ENCODE results near the gene XXYLT1.

XXYLT1 gene

DNA sequence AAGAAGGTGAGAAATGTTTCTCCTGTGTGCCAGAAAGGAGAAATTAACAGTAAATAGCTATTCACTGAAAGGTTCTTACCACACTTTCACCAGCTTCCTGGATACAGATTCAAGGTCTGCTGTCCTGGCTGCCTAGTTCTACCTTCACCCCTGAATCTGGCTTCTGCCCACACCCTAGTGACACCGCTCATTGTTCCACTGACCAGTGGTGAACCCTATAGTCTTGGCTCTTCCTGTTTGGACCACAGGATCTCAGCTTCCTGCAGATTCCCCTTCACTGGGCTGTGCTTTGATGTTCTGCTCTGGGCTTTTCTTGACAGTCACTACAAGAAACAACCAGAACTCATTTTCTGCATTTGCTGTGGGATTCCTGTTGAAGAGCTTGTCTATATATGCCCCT lies 250.0 kb downstream of the XXYLT1 start:
- no peaks in the 10 kb centered on the region for H3K4me1 Mint-ChIP-seq
- no peaks in the 10 kb centered on the region for H3K9me3 Mint-ChIP-seq

GRCh38 chr3:195020185-195020584 lies 250.8 kb downstream of the XXYLT1 start:
- H3K27ac Mint-ChIP-seq = no peak overlapping the region
- H3K4me1 Mint-ChIP-seq = no peaks in the 10 kb centered on the region
- no peak overlapping the region for H3K4me3 Mint-ChIP-seq
- H3K9me3 Mint-ChIP-seq = no peaks in the 10 kb centered on the region
- H3K27me3 Mint-ChIP-seq = peaks cover 9% of the 10 kb centered on the region
- no peaks in the 10 kb centered on the region for H3K36me3 Mint-ChIP-seq

More for the DNA sequence above, 250.0 kb downstream of the XXYLT1 start:
- peaks cover 9% of the 10 kb centered on the region for H3K27me3 Mint-ChIP-seq
- no peaks in the 10 kb centered on the region for H3K36me3 Mint-ChIP-seq
- no peak overlapping the region for H3K4me3 Mint-ChIP-seq
- H3K27ac Mint-ChIP-seq = no peak overlapping the region

- Mint-ChIP-seq H3K27me3 (peaks cover 9% of the 10 kb centered on the region), H3K4me3 (no peak overlapping the region), H3K4me1 (peaks cover 5% of the 10 kb centered on the region), H3K36me3 (no peaks in the 10 kb centered on the region), H3K27ac (no peak overlapping the region), H3K9me3 (no peaks in the 10 kb centered on the region)
Measured at GRCh38 chr3:195019335-195019734, 251.6 kb downstream of the XXYLT1 start.

All from activated naive CD4-positive, alpha-beta T cell treated with anti-CD3 and anti-CD28 coated beads, Interleukin-2, amount 50 U/mL, for 24 hours (primary cell).